Motor neuron (in vitro differentiated cells): ENCODE results near the gene SLC35B1. TPM values are rescaled to one million over a fixed set of nuclear protein-coding genes. Genes with fewer than 3 reads are reported as not detected.

Experiments used
- ATAC-seq, 8 experiments: fragments of 200-7000 bp; cut with Tn5 transposase; replicated peaks in 6 of 8; 2 replicates each; pipeline ENCODE4 v1.8.0; 2021; ENCODE audit warnings: mild to moderate bottlenecking in 8 of 8, moderate library complexity in 8 of 8
- H3K27ac ChIP-seq, 2 donors: fragments of 250-450 bp; sonication (Bioruptor Pico); 2 replicates each; pipeline ENCODE4 v1.9.0; 2021; ENCODE audit warnings: antibody characterized with exemption in 2 of 2, mild to moderate bottlenecking in 2 of 2, moderate library complexity in 1 of 2
- H3K4me1 ChIP-seq, 2 donors: fragments of 250-450 bp; sonication (Bioruptor Pico); replicated peaks in 1 of 2; 2 replicates each; pipeline ENCODE4 v1.6.1; 2021; ENCODE audit warnings: antibody characterized with exemption in 2 of 2, mild to moderate bottlenecking in 2 of 2, moderate library complexity in 1 of 2
- H3K4me3 ChIP-seq, 5 donors: fragments of 250-450 bp; sonication (Bioruptor Pico); 2 replicates each; pipeline ENCODE4 v1.9.0; 2021; ENCODE audit warnings: antibody characterized with exemption in 5 of 5, mild to moderate bottlenecking in 5 of 5, moderate library complexity in 4 of 5
- WGBS, 10 experiments: fragments of 450-650 bp; shearing (Covaris generic); methylation state at CpG; one replicate each; pipeline ENCODE4 v1.0.0; 2022; 5-methylcytosine and 5-hydroxymethylcytosine counted together
- in situ Hi-C, 9 experiments: fragments of 400-800 bp; cut with MboI; loops; one replicate each; pipeline ENCODE4 v1.15.0; 2021; ENCODE audit warnings: low sequenced_read_pairs in 9 of 9, low pct_unique_long_range_greater_than_20kb in 2 of 9; ENCODE audit not compliant: unreplicated experiment in 9 of 9
- total RNA-seq, 8 experiments: library from RNA; unstranded; fragments of 300-600 nt; gene quantifications; 2 replicates each; pipeline versions ENCODE4 v1.2.3 to v1.2.4, GENCODE V29; 2022

Gene SLC35B1
- total RNA-seq, 8 experiments from 2014 or later: 35.7 to 66.0 (median 56.1) TPM

- in situ Hi-C loops: no loop called here
- Histone ChIP-seq H3K27ac (no peak overlapping the region), H3K4me1 (no peaks in the 10 kb centered on the region), H3K4me3 (no peak overlapping the region)
- WGBS, 10 experiments: 80 to 100% (median 93%) methylated on average over 1 to 2 of the region's 2 CpGs; no CpG with 5 or more reads in 3 of the 10 experiments
- no peak for ATAC-seq
These were observed 39.9 kb downstream of the SLC35B1 start for GRCh38 chr17:49667854-49668253.

- H3K4me1 ChIP-seq: no peaks in the 10 kb centered on the region
- ATAC-seq: no peak
- WGBS, 10 experiments: 79 to 100% (median 100%) methylated on average over 1 to 3 of the region's 3 CpGs
- H3K4me3 ChIP-seq: no peak overlapping the region
- in situ Hi-C loops: no loop called here
- no peak overlapping the region for H3K27ac ChIP-seq
These were observed 43.0 kb downstream of the SLC35B1 start for GRCh38 chr17:49664706-49665211.

- Histone ChIP-seq H3K27ac (no peak overlapping the region), H3K4me1 (no peaks in the 10 kb centered on the region), H3K4me3 (no peak overlapping the region)
- ATAC-seq: no peak
- in situ Hi-C loops: no loop called here
- WGBS, 10 experiments: 40 to 100% (median 78%) methylated on average over 1 to 3 of the region's 3 CpGs
These were observed 47.9 kb downstream of the SLC35B1 start for GRCh38 chr17:49659661-49660382.

GRCh38 chr17:49656247-49656646 lies 51.5 kb downstream of the SLC35B1 start:
- ATAC-seq: no peak
- WGBS, 10 experiments: 83 to 100% (median 100%) methylated on average over 1 of the region's 1 CpG; no CpG with 5 or more reads in 2 of the 10 experiments
- Histone ChIP-seq H3K4me3 (no peak overlapping the region), H3K4me1 (no peaks in the 10 kb centered on the region), H3K27ac (no peak overlapping the region)
- in situ Hi-C loops: no loop called here

Other genes with a start within 250 kb of the SLC35B1 start
- gene NGFR, start 212.7 kb downstream of the SLC35B1 start, total RNA-seq: 100 to 1,000 TPM in 4 of 8 experiments, 10 to 100 TPM in 1, 1 to 10 TPM in 2, under 1 TPM in 1; 0.45 to 139 (median 83.6) TPM
- gene NXPH3, start 132.1 kb downstream of the SLC35B1 start, total RNA-seq: 1 to 10 TPM in 1 of 8 experiments, under 1 TPM in 7; 0.16 to 1.3 (median 0.39) TPM
- 10 to 100 TPM; 39.4 to 61.7 (median 45.4) TPM for gene SPOP, start 29.9 kb downstream of the SLC35B1 start, total RNA-seq
- gene FAM117A, start 56.2 kb upstream of the SLC35B1 start, total RNA-seq: 10 to 100 TPM in 4 of 8 experiments, 1 to 10 TPM in 4; 2.2 to 17.2 (median 9.9) TPM
- 10 to 100 TPM; 18.2 to 45.5 (median 33.7) TPM for gene KAT7, start 80.7 kb upstream of the SLC35B1 start, total RNA-seq
- 1 to 10 TPM in 1 of 8 experiments, under 1 TPM in 1, not detected in 6; 0.49 to 1.0 TPM for gene TAC4, start 140.1 kb upstream of the SLC35B1 start, total RNA-seq